ENCODE measurements around the gene ZNF324B.

DNA sequence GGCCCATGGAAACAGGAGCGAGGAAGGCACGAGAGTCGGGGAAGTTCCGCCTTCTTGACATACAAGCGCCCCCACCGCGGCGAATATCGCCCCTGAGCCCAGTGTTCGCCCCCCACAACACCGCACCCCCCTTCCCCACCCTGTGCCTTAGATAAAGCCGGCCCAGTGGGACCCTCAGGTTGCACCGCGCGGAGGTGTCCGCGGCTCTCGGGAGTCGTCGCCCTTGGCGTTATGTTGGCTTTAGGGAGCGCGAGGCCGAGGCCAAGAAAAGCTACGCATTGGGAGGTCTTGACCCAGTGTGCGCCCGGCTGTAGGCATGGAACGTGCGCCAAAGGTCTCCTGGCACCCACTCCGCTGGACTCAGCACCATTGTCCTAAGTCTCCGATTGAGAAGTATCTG lies 10.9 kb upstream of the ZNF324B start:
- TF ChIP-seq, protein P1, sequence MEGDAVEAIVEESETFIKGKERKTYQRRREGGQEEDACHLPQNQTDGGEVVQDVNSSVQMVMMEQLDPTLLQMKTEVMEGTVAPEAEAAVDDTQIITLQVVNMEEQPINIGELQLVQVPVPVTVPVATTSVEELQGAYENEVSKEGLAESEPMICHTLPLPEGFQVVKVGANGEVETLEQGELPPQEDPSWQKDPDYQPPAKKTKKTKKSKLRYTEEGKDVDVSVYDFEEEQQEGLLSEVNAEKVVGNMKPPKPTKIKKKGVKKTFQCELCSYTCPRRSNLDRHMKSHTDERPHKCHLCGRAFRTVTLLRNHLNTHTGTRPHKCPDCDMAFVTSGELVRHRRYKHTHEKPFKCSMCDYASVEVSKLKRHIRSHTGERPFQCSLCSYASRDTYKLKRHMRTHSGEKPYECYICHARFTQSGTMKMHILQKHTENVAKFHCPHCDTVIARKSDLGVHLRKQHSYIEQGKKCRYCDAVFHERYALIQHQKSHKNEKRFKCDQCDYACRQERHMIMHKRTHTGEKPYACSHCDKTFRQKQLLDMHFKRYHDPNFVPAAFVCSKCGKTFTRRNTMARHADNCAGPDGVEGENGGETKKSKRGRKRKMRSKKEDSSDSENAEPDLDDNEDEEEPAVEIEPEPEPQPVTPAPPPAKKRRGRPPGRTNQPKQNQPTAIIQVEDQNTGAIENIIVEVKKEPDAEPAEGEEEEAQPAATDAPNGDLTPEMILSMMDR (IDR thresholded peaks at IDR 0.05 in 4 of 5, conservative IDR thresholded peaks at IDR 0.05 in 1 of 5) = no peak
- TF ChIP-seq POLR2A (IDR thresholded peaks at IDR 0.05) = no peak

Data from gastrocnemius medialis (tissue), 4 donors.